Muscle layer of colon (tissue), 2 donors: Measurements from ENCODE around the gene HEPHL1.
"Not testable (repeated sequence)": the region's sequence is repeated elsewhere in the genome, so short reads cannot be mapped to it uniquely, and the experiment has no call there.

Experiments used
- H3K27ac ChIP-seq: one replicate; pipeline ENCODE4 v1.7.0; 2013; ENCODE audit warnings: low read depth, mild to moderate bottlenecking, low read length, moderate library complexity
- H3K27me3 ChIP-seq, 2 donors: one replicate each; pipeline ENCODE4 v1.7.0; 2013; ENCODE audit warnings: low read length in 2 of 2, mild to moderate bottlenecking in 2 of 2; ENCODE audit not compliant: insufficient read depth in 2 of 2, control insufficient read depth in 1 of 2
- H3K36me3 ChIP-seq: one replicate; pipeline ENCODE4 v1.7.0; 2013; ENCODE audit warnings: mild to moderate bottlenecking, low read length; ENCODE audit not compliant: insufficient read depth
- H3K4me1 ChIP-seq: one replicate; pipeline ENCODE4 v1.7.0; 2013; ENCODE audit warnings: mild to moderate bottlenecking, low read length; ENCODE audit not compliant: insufficient read depth
- H3K4me3 ChIP-seq, 2 donors: one replicate each; pipeline ENCODE4 v1.7.0; 2013; ENCODE audit warnings: low read length in 2 of 2, low read depth in 1 of 2, mild to moderate bottlenecking in 1 of 2, moderate library complexity in 1 of 2
- H3K9ac ChIP-seq: one replicate; pipeline ENCODE4 v1.7.0; 2013; ENCODE audit warnings: low read length
- H3K9me3 ChIP-seq: one replicate; pipeline ENCODE4 v1.7.0; 2013; ENCODE audit warnings: mild to moderate bottlenecking, low read length
- donor health status: abdominal sarcoma.
- donor health status: Adenocarcinoma of cecum.

The HEPHL1 gene

DNA sequence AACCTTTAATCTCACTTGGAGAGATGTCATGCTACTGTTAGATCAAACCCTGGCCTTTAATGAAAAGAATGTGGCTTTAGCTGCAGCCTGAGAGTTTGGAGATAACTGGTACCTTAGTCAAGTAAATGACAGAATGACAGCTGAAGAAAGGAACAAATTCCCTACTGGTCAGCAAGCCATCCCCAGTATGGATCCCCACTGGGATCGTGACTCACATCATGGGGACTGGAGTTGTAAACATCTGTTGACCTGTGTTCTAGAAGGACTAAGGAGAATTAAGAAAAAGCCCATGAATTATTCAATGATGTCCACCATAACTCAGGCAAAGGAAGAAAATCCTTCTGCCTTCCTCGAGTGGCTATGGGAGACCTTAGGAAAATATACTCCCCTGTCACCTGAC is 99.4 kb downstream of the HEPHL1 start:
- H3K36me3 ChIP-seq, H3K4me3 ChIP-seq, H3K27me3 ChIP-seq, H3K27ac ChIP-seq, H3K9ac ChIP-seq, H3K4me1 ChIP-seq, H3K9me3 ChIP-seq: not testable (repeated sequence)

GRCh38 chr11:94120946-94121345 is 99.8 kb downstream of the HEPHL1 start:
- peaks cover 9% of the 10 kb centered on the region for H3K4me1 ChIP-seq

GRCh38 chr11:94125407-94126115 is 104.4 kb downstream of the HEPHL1 start:
- H3K27ac ChIP-seq = no peak overlapping the region
- H3K27me3 ChIP-seq = no peaks in the 10 kb centered on the region
- H3K9ac ChIP-seq = no peak overlapping the region
- no peaks in the 10 kb centered on the region for H3K36me3 ChIP-seq
- no peak overlapping the region for H3K4me3 ChIP-seq
- H3K9me3 ChIP-seq = no peaks in the 10 kb centered on the region
- peaks cover 23% of the 10 kb centered on the region for H3K4me1 ChIP-seq

More at GRCh38 chr11:94120946-94121345, 99.8 kb downstream of the HEPHL1 start:
- Histone ChIP-seq H3K9me3 (no peaks in the 10 kb centered on the region), H3K27ac (no peak overlapping the region), H3K36me3 (no peaks in the 10 kb centered on the region), H3K27me3 (no peaks in the 10 kb centered on the region), H3K9ac (no peak overlapping the region), H3K4me3 (no peak overlapping the region)

DNA sequence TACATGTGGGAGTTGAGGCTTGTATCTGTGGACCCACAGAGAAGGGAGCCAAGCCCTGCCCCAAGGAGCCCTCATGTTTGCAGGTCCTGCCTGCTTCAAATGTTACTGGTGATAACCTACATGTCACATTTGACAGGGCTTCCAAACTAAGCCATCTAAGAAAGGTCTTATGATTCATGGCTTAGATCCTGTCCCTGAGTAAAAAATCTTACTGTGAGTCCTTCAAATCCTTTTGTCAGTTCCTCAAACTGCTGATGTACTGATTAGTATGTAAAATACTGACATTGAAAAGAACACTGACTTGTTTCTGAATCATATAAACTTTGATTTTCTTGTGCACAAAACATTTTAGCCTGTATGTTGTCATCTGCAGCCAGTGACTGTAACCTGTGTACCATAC is 106.5 kb downstream of the HEPHL1 start:
- peaks cover 42% of the 10 kb centered on the region for H3K4me1 ChIP-seq
- H3K9me3 ChIP-seq = no peaks in the 10 kb centered on the region
- H3K36me3 ChIP-seq = no peaks in the 10 kb centered on the region
- peak overlapping the region; percentile 66 for H3K27ac ChIP-seq
- peak overlapping the region; percentile 36 to 90 for H3K4me3 ChIP-seq
- peak overlapping the region; percentile 40 for H3K9ac ChIP-seq
- no peaks in the 10 kb centered on the region for H3K27me3 ChIP-seq

DNA sequence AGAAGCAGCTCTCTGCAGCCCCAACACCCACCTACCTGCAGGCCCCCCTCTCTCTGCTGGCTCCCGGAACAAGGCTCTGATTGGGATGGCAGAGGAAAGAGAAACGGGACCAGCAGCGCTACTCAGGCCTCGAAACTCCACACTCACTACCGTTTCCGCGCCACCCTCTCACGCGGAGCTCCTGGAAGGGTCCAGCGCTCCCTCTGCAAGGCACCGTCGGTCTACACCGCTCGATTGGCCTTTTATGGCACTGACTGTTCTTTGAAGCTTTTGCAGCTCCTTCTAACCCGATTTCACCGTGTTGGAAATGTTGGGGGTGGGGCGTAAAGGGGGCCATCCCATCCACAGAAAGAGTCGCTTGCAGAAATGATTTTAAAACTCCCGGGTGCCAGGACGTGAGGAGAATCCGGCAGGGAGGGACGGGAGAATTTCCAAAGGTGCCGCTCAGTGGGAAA is 107.2 kb downstream of the HEPHL1 start:
- Histone ChIP-seq H3K9ac (peak overlapping the region; percentile 40), H3K4me1 (peaks cover 42% of the 10 kb centered on the region)

GRCh38 chr11:94128746-94129511 is 107.8 kb downstream of the HEPHL1 start, which contains the start of gene PANX1:
PANX1 (plus strand) TSS chr11:94128841; CDS start chr11:94129313, 472 bp downstream.
- Histone ChIP-seq H3K27ac (peak within 1 kb of the TSS; percentile 66), H3K9me3 (no peaks in the 10 kb centered on the region), H3K27me3 (no peaks in the 10 kb centered on the region), H3K4me3 (peak within 1 kb of the TSS; percentile 36 to 90), H3K36me3 (no peaks in the 10 kb centered on the region), H3K9ac (peak within 1 kb of the TSS; percentile 84), H3K4me1 (peaks cover 45% of the 10 kb centered on the region)

More for the DNA sequence above, 107.2 kb downstream of the HEPHL1 start:
- H3K36me3 ChIP-seq = no peaks in the 10 kb centered on the region
- H3K9me3 ChIP-seq = no peaks in the 10 kb centered on the region
- peak overlapping the region; percentile 66 for H3K27ac ChIP-seq
- no peaks in the 10 kb centered on the region for H3K27me3 ChIP-seq
- peak overlapping the region; percentile 36 to 90 for H3K4me3 ChIP-seq

DNA sequence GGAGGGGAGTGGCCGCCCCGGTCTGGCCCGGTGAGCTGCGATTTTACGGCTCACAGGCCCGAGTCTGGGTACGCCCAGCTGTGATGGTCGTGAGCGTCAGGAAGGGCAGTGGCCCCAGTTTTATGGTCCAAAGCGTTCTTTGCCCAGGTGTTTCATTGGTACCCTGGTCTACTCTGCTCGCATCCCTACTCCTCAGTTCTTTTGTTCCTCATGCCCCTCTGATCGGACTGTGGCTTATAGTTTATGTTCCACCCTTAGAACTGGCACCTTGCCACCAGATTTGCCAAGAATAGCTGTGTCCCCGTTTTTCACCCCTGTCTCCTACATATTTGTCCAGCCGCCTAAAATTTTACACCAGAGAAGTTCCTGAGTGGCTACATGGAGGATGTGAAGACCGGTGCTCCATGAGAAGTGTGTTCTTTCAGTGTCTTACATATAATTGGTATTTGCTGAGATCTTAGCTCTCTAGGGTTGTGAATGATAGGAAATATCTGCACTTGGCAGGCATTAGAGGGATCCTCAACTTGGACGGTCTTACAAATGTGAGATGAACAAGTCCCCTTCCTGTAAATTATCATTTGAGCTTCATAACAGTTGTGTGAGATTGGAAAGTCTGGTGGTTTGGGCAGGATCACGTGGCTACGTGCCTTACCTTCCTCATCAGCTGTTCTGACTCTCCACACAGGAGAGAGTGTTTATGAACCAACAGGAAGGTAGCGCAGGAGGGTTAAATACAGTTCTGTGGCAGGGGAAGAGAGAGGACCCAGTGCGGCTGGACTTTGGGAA is 108.6 kb downstream of the HEPHL1 start:
- Histone ChIP-seq H3K36me3 (no peaks in the 10 kb centered on the region), H3K27ac (peak overlapping the region; percentile 66), H3K9ac (peak overlapping the region; percentile 84), H3K27me3 (no peaks in the 10 kb centered on the region), H3K4me1 (peaks cover 53% of the 10 kb centered on the region), H3K4me3 (peak overlapping the region; percentile 36 to 90), H3K9me3 (no peaks in the 10 kb centered on the region)

- Histone ChIP-seq H3K27me3 (no peaks in the 10 kb centered on the region), H3K27ac (peak overlapping the region; percentile 66), H3K4me3 (peak overlapping the region; percentile 36 to 90), H3K36me3 (no peaks in the 10 kb centered on the region), H3K4me1 (peaks cover 56% of the 10 kb centered on the region), H3K9me3 (no peaks in the 10 kb centered on the region), H3K9ac (peak overlapping the region; percentile 25)
Measured at GRCh38 chr11:94130298-94131046, 109.3 kb downstream of the HEPHL1 start.

DNA sequence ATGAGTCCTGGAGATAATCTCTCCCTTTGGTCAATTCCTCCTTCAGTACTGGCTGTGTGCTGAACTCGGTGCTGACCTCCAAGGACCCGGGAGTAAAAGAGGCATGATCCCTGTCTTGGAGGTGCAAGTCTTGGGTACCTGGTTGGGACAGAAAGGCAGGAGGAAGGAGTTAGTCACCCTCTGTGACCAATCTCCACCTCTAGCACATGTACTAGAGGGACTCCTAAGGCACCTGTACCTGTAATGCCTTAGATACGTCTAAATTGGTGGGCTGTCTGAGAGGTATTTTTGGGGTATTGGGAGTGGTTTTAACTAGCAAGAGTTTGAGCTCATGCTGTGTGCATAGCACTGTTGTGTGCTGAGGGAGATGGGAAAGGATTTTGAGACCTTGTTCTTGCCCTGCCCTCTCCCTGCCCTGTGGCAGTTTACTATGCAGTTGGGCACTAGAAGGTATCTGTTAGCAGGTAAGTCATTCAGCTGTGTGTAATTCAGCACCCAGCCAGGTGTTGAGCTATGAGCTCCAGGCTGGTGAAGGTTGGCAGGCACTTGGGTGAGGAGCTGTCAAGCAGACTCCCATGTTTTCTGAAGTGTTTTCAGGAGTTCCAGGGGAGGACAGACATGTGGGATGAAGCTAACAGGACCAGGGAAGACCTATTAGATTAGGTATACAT is 110.0 kb downstream of the HEPHL1 start:
- no peaks in the 10 kb centered on the region for H3K36me3 ChIP-seq
- H3K4me1 ChIP-seq = peaks cover 56% of the 10 kb centered on the region
- H3K27me3 ChIP-seq = no peaks in the 10 kb centered on the region
- peak overlapping the region in 1 of 2 donors; percentile 90 for H3K4me3 ChIP-seq
- no peak overlapping the region for H3K27ac ChIP-seq
- no peak overlapping the region for H3K9ac ChIP-seq
- H3K9me3 ChIP-seq = no peaks in the 10 kb centered on the region

GRCh38 chr11:94131718-94132115 is 110.6 kb downstream of the HEPHL1 start:
- Histone ChIP-seq H3K9ac (no peak overlapping the region), H3K4me1 (peaks cover 56% of the 10 kb centered on the region), H3K36me3 (no peaks in the 10 kb centered on the region), H3K27ac (no peak overlapping the region), H3K27me3 (no peaks in the 10 kb centered on the region), H3K9me3 (no peaks in the 10 kb centered on the region), H3K4me3 (no peak overlapping the region)
